ENCODE measurements around the gene ALG13.
"Not testable (repeated sequence)": the region's sequence is repeated elsewhere in the genome, so short reads cannot be mapped to it uniquely, and the experiment has no call there.

Gene ALG13

GRCh38 chrX:111759686-111760085 is 78.7 kb downstream of the ALG13 start:
- DNase-seq (ENCODE audit: low read depth), result no peak

GRCh38 chrX:111761578-111762135 is 80.7 kb downstream of the ALG13 start:
- DNase-seq (ENCODE audit: low read depth), result no peak

- DNase-seq (ENCODE audit: low read depth), result no peak
Measured at GRCh38 chrX:111778591-111778990, 97.6 kb downstream of the ALG13 start.

- DNase-seq (ENCODE audit: low read depth), result no peak
Measured at GRCh38 chrX:111779582-111779981, 98.6 kb downstream of the ALG13 start.

- no peak for DNase-seq (ENCODE audit: low read depth)
Measured at GRCh38 chrX:111784667-111785066, 103.7 kb downstream of the ALG13 start.

GRCh38 chrX:111790054-111790453 is 109.1 kb downstream of the ALG13 start:
- DNase-seq (ENCODE audit: low read depth), result not testable (repeated sequence)
